NB4 (cell line): ENCODE measurements around the gene DCC.

Source experiments
- DNase-seq: peaks from one replicate; pipeline ENCODE4 v3.0.0; 2010; ENCODE audit warnings: low read depth
- H3K4me3 ChIP-seq: one replicate; pipeline ENCODE4 v1.5.1; 2011; ENCODE audit warnings: mild to moderate bottlenecking, low read depth, low read length, moderate library complexity
- MAX ChIP-seq: IDR thresholded peaks from 2 replicates; pipeline ENCODE4 v1.6.1; 2011; ENCODE audit warnings: low read depth, low read length
- MYC ChIP-seq: IDR thresholded peaks from 2 replicates; pipeline ENCODE4 v1.6.1; 2011; ENCODE audit warnings: low read depth, low read length
- POLR2A ChIP-seq: IDR thresholded peaks from 2 replicates; pipeline ENCODE4 v1.6.1; 2011; ENCODE audit warnings: mild to moderate bottlenecking; ENCODE audit not compliant: insufficient read length; ENCODE audit errors: extremely low read depth
- TF ChIP-seq, protein P1 (sequence below): IDR thresholded peaks from one replicate; pipeline ENCODE4 v1.5.1; 2012; ENCODE audit warnings: low read depth, low read length

Gene DCC

GRCh38 chr18:52963481-52963880 lies 623.5 kb downstream of the DCC start:
- no peak for DNase-seq
- no peak for TF ChIP-seq MAX
- TF ChIP-seq POLR2A = no peak
- TF ChIP-seq MYC = no peak
- TF ChIP-seq, protein P1, sequence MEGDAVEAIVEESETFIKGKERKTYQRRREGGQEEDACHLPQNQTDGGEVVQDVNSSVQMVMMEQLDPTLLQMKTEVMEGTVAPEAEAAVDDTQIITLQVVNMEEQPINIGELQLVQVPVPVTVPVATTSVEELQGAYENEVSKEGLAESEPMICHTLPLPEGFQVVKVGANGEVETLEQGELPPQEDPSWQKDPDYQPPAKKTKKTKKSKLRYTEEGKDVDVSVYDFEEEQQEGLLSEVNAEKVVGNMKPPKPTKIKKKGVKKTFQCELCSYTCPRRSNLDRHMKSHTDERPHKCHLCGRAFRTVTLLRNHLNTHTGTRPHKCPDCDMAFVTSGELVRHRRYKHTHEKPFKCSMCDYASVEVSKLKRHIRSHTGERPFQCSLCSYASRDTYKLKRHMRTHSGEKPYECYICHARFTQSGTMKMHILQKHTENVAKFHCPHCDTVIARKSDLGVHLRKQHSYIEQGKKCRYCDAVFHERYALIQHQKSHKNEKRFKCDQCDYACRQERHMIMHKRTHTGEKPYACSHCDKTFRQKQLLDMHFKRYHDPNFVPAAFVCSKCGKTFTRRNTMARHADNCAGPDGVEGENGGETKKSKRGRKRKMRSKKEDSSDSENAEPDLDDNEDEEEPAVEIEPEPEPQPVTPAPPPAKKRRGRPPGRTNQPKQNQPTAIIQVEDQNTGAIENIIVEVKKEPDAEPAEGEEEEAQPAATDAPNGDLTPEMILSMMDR = no peak
- H3K4me3 ChIP-seq = no peak overlapping the region

- H3K4me3 ChIP-seq = no peak overlapping the region
- no peak for TF ChIP-seq MAX
- TF ChIP-seq MYC = no peak
- no peak for TF ChIP-seq POLR2A
- TF ChIP-seq, protein P1 = no peak
- no peak for DNase-seq
Observed at GRCh38 chr18:52970686-52971085, 630.7 kb downstream of the DCC start.

DNA sequence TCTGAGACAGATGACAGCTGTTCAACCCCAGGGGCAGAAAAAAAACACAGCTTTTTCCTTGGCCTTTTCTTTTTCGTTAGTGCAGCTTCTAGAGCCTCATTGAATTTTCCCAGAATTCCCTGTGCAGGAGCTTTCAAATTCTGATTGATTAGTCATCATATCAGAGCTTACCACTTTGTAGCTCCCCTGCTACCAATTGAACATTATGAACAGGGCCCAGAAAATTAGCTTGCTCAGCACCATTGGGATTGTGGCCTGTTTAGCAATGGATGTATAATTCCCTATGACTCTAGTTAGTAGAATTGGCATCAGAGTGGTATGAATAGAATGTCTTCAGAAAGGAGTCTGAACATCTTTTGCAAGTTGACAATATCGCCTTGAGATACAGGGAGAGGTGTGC lies 631.1 kb downstream of the DCC start:
- no peak for TF ChIP-seq MAX
- TF ChIP-seq, protein P1 = no peak
- no peak for TF ChIP-seq MYC
- TF ChIP-seq POLR2A = no peak
- H3K4me3 ChIP-seq = no peak overlapping the region
- DNase-seq = no peak

GRCh38 chr18:52979892-52980291 lies 639.9 kb downstream of the DCC start:
- H3K4me3 ChIP-seq = no peak overlapping the region
- DNase-seq = no peak
- TF ChIP-seq MAX (no peak), MYC (no peak), POLR2A (no peak)
- TF ChIP-seq, protein P1 = no peak

DNA sequence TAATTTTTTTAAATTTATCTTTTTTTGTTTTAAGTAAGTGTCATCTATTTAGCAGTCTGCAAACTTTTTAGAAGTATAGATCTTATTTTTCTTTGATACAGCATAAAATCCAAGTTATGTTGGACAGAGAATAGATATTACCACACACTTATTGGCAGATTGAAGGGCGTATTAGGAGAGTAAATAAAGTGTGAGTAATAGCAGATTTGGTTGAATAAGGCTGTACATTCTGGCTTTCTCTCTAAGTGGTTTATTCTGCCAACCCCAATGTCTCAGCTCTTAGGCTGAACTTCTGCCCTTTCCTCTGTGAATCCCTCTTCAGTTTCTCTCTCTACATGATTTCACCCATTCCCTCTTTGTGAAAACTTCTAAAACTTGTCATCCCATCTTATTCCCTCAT lies 651.2 kb downstream of the DCC start:
- DNase-seq = no peak
- no peak overlapping the region for H3K4me3 ChIP-seq
- TF ChIP-seq MAX = no peak
- TF ChIP-seq POLR2A = no peak
- TF ChIP-seq MYC = no peak
- TF ChIP-seq, protein P1 = no peak

DNA sequence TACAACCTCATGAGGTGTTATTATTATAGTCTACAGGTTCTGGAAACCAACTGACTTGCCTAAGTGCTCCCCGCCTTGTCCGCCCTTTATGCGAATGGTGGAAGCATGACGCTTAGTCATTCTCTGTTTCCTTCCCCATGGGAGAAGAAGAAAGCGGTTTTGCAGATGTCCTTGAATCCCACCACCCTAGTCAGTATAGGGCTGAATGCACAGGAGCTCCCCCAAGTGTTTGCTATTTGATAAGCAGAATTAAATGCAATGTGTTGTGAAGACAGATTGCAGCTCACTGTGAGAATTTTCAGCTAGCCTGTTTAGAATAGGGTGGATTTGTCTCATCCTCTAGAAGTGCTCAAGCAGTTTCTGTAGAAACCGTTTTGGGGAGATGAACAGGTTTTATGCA lies 652.0 kb downstream of the DCC start:
- TF ChIP-seq, protein P1 = peak; percentile 49
- TF ChIP-seq MYC (0 out of 2 replicates have a peak, but pooled peaks have one; percentile 11), MAX (no peak), POLR2A (no peak)
- no peak overlapping the region for H3K4me3 ChIP-seq
- peak; percentile 84 for DNase-seq
